HL-60 (cell line): Measurements from ENCODE around the gene DLK2.

Source experiments
- CTCF ChIP-seq: IDR thresholded peaks from one replicate; pipeline ENCODE4 v1.5.1; 2011; ENCODE audit warnings: low read length, control low read depth, inconsistent platforms; ENCODE audit not compliant: insufficient read depth
- POLR2AphosphoS5 ChIP-seq: IDR thresholded peaks from 2 replicates; pipeline ENCODE4 v1.6.1; 2012; ENCODE audit warnings: low read depth
- REST ChIP-seq: IDR thresholded peaks from 2 replicates; pipeline ENCODE4 v1.6.1; 2012; ENCODE audit warnings: low read depth; ENCODE audit not compliant: insufficient replicate concordance

GRCh38 chr6:43416935-43417334, 38.4 kb downstream of the DLK2 start:
- TF ChIP-seq CTCF (no peak), POLR2AphosphoS5 (no peak), REST (no peak)
